Mesendoderm (in vitro differentiated cells): ENCODE measurements around the gene PSMB1.

Experiments
- DNase-seq: peaks from one replicate; pipeline ENCODE4 v3.0.0; 2013
- H2AK5ac ChIP-seq: 2 replicates; pipeline ENCODE4 v1.6.1; 2013; ENCODE audit warnings: low read length, inconsistent platforms
- H2BK120ac ChIP-seq: 2 replicates; pipeline ENCODE4 v1.6.1; 2013; ENCODE audit warnings: low read depth, mild to moderate bottlenecking, low read length, moderate library complexity, mixed read lengths
- H2BK15ac ChIP-seq: replicated peaks from 2 replicates; pipeline ENCODE4 v1.6.1; 2013; ENCODE audit warnings: low read depth, mild to moderate bottlenecking, moderate library complexity
- H2BK5ac ChIP-seq: 2 replicates; pipeline ENCODE4 v1.6.1; 2013; ENCODE audit warnings: low read length, inconsistent platforms
- H3K18ac ChIP-seq: 2 replicates; pipeline ENCODE4 v1.6.1; 2013; ENCODE audit warnings: mild to moderate bottlenecking, low read length, mixed read lengths
- H3K23ac ChIP-seq: one replicate; pipeline ENCODE4 v1.6.1; 2013; ENCODE audit warnings: low read length
- H3K27ac ChIP-seq: 2 replicates; pipeline ENCODE4 v1.5.1; 2013; ENCODE audit warnings: low read depth, mild to moderate bottlenecking, inconsistent platforms, low read length, moderate library complexity
- H3K27me3 ChIP-seq: 2 replicates; pipeline ENCODE4 v1.6.1; 2013; ENCODE audit warnings: low read length, control low read depth, mild to moderate bottlenecking, inconsistent platforms; ENCODE audit not compliant: insufficient read depth, poor library complexity
- H3K36me3 ChIP-seq: 2 replicates; pipeline ENCODE4 v1.6.1; 2013; ENCODE audit warnings: low read length, inconsistent platforms; ENCODE audit not compliant: control insufficient read depth, insufficient read depth
- H3K4ac ChIP-seq: one replicate; pipeline ENCODE4 v1.6.1; 2013; ENCODE audit warnings: low read depth, mild to moderate bottlenecking, low read length, moderate library complexity
- H3K4me1 ChIP-seq: 2 replicates; pipeline ENCODE4 v1.6.1; 2013; ENCODE audit warnings: low read depth, low read length, inconsistent platforms; ENCODE audit not compliant: control insufficient read depth
- H3K4me2 ChIP-seq: 2 replicates; pipeline ENCODE4 v1.6.1; 2013; ENCODE audit warnings: low read length
- H3K4me3 ChIP-seq: 2 replicates; pipeline ENCODE4 v1.5.1; 2013; ENCODE audit warnings: mild to moderate bottlenecking, low read length
- H3K56ac ChIP-seq: one replicate; pipeline ENCODE4 v1.6.1; 2013; ENCODE audit warnings: low read length
- H3K79me1 ChIP-seq: 2 replicates; pipeline ENCODE4 v1.6.1; 2013; ENCODE audit warnings: low read length, inconsistent platforms
- H3K79me2 ChIP-seq: 2 replicates; pipeline ENCODE4 v1.6.1; 2013; ENCODE audit warnings: mild to moderate bottlenecking, low read length; ENCODE audit not compliant: control insufficient read depth, insufficient read depth
- H3K9ac ChIP-seq: 2 replicates; pipeline ENCODE4 v1.6.1; 2013; ENCODE audit warnings: low read length, inconsistent platforms
- H4K5ac ChIP-seq: one replicate; pipeline ENCODE4 v1.6.1; 2013; ENCODE audit warnings: low read length
- H4K8ac ChIP-seq: one replicate; pipeline ENCODE4 v1.6.1; 2013; ENCODE audit warnings: low read depth, mild to moderate bottlenecking, control low read depth, low read length, moderate library complexity
- WGBS: extraction: QIAGEN DNeasy Blood & Tissue Kit; methylation state at CpG from one replicate; pipeline ENCODE4 v1.1.7; 2013; ENCODE audit warnings: low lambda C conversion rate, missing lambda C conversion rate; ENCODE audit not compliant: insufficient coverage; ENCODE audit errors: extremely low coverage; 5-methylcytosine and 5-hydroxymethylcytosine counted together

Gene PSMB1

GRCh38 chr6:170553534-170554012 lies 466 bp upstream of the PSMB1 start:
- Histone ChIP-seq H3K4ac (no peak overlapping the region), H3K79me2 (peaks cover 64% of the 10 kb centered on the region), H3K9ac (peak overlapping the region; percentile 44), H2BK120ac (no peak overlapping the region), H4K5ac (no peak overlapping the region), H2BK5ac (no peak overlapping the region), H3K79me1 (peaks cover 8% of the 10 kb centered on the region), H3K4me3 (peak overlapping the region; percentile 27), H3K36me3 (peaks cover under 1% of the 10 kb centered on the region), H3K27ac (no peak overlapping the region), H4K8ac (no peak overlapping the region), H3K23ac (no peak overlapping the region), H3K18ac (no peak overlapping the region), H2BK15ac (no peak overlapping the region), H2AK5ac (no peak overlapping the region), H3K56ac (peak overlapping the region; percentile 56), H3K27me3 (no peaks in the 10 kb centered on the region), H3K4me1 (peaks cover 5% of the 10 kb centered on the region), H3K4me2 (peak overlapping the region; percentile 48)
- DNase-seq = no peak
- WGBS = no CpG with 5 or more reads among the region's 13 CpGs

GRCh38 chr6:170545405-170545804 lies 7.7 kb downstream of the PSMB1 start:
- Histone ChIP-seq H3K27me3 (no peaks in the 10 kb centered on the region), H3K4me2 (no peak overlapping the region), H4K5ac (no peak overlapping the region), H3K18ac (no peak overlapping the region), H3K23ac (no peak overlapping the region), H2BK120ac (no peak overlapping the region), H2BK5ac (no peak overlapping the region), H2AK5ac (no peak overlapping the region), H3K4ac (no peak overlapping the region), H3K4me3 (no peak overlapping the region), H3K79me2 (peaks cover 37% of the 10 kb centered on the region), H3K79me1 (peaks cover 13% of the 10 kb centered on the region), H3K36me3 (peaks cover 10% of the 10 kb centered on the region), H3K4me1 (no peaks in the 10 kb centered on the region), H3K27ac (no peak overlapping the region), H4K8ac (no peak overlapping the region), H3K56ac (no peak overlapping the region), H2BK15ac (no peak overlapping the region), H3K9ac (no peak overlapping the region)
- WGBS = no CpG with 5 or more reads among the region's 2 CpGs
- no peak for DNase-seq

DNA sequence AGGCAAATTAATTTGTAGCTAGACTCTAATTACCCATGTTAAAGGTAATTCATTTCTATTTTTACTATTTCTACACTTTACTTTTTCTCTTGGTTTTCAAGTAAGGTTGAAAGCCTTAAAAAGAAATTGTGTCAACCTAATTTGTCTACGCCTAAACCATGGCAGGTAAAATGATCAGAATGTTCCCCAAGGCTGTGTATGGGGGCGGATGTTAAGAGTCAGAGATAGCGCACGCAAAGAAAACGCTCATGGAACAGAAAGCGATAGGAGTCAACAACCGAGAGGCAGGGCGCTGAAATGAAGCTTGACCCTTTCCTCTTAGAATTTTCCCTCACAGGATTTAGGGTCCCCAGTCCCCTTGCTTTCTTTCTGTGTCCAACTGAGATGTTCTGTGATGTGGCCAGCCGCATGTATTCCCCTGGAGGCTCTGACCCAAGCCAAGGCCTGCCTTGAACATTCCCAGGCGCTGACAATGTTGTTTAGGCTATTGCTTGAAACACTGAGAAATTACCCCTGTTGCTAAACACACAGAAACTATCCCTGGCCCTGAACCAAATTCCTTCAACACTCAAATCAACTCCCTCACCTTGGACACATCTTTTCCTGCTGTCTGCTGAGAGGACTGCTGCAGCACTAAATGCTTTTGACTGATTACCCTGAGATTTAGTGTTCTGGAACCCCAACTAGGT lies 10.9 kb downstream of the PSMB1 start:
- H2AK5ac ChIP-seq = no peak overlapping the region
- no CpG with 5 or more reads among the region's 10 CpGs for WGBS
- no peak overlapping the region for H3K23ac ChIP-seq
- no peak overlapping the region for H3K4me2 ChIP-seq
- no peak overlapping the region for H3K4ac ChIP-seq
- no peak overlapping the region for H2BK15ac ChIP-seq
- peaks cover 9% of the 10 kb centered on the region for H3K36me3 ChIP-seq
- no peak overlapping the region for H2BK5ac ChIP-seq
- H3K4me1 ChIP-seq = no peaks in the 10 kb centered on the region
- DNase-seq = no peak
- peaks cover 12% of the 10 kb centered on the region for H3K79me1 ChIP-seq
- no peak overlapping the region for H3K9ac ChIP-seq
- H3K27ac ChIP-seq = no peak overlapping the region
- H2BK120ac ChIP-seq = no peak overlapping the region
- no peak overlapping the region for H3K4me3 ChIP-seq
- H3K18ac ChIP-seq = no peak overlapping the region
- H3K56ac ChIP-seq = no peak overlapping the region
- no peak overlapping the region for H4K5ac ChIP-seq
- no peak overlapping the region for H4K8ac ChIP-seq
- peaks cover 9% of the 10 kb centered on the region for H3K79me2 ChIP-seq
- H3K27me3 ChIP-seq = no peaks in the 10 kb centered on the region

- no peak overlapping the region for H3K18ac ChIP-seq
- no peak overlapping the region for H4K8ac ChIP-seq
- peaks cover 13% of the 10 kb centered on the region for H3K36me3 ChIP-seq
- no peak overlapping the region for H2BK15ac ChIP-seq
- no peak overlapping the region for H2AK5ac ChIP-seq
- no peak overlapping the region for H3K4me2 ChIP-seq
- H3K56ac ChIP-seq = no peak overlapping the region
- WGBS = no CpG with 5 or more reads among the region's 4 CpGs
- no peak overlapping the region for H3K4me3 ChIP-seq
- no peak for DNase-seq
- H3K27ac ChIP-seq = no peak overlapping the region
- H3K79me1 ChIP-seq = peaks cover 4% of the 10 kb centered on the region
- no peak overlapping the region for H3K4ac ChIP-seq
- H3K4me1 ChIP-seq = no peaks in the 10 kb centered on the region
- H3K27me3 ChIP-seq = no peaks in the 10 kb centered on the region
- no peak overlapping the region for H4K5ac ChIP-seq
- H2BK5ac ChIP-seq = no peak overlapping the region
- H3K79me2 ChIP-seq = peaks cover 3% of the 10 kb centered on the region
- H3K23ac ChIP-seq = no peak overlapping the region
- H2BK120ac ChIP-seq = no peak overlapping the region
- no peak overlapping the region for H3K9ac ChIP-seq
These were observed 15.8 kb downstream of the PSMB1 start for GRCh38 chr6:170537329-170537728.

- Histone ChIP-seq H3K4me3 (no peak overlapping the region), H3K27ac (no peak overlapping the region)
These were observed 16.4 kb downstream of the PSMB1 start for GRCh38 chr6:170536671-170537070.

GRCh38 chr6:170535004-170535403 lies 18.1 kb downstream of the PSMB1 start:
- H3K18ac ChIP-seq = no peak overlapping the region
- H3K4ac ChIP-seq = no peak overlapping the region
- H3K79me1 ChIP-seq = peaks cover 4% of the 10 kb centered on the region
- no CpG with 5 or more reads among the region's 5 CpGs for WGBS
- H2BK15ac ChIP-seq = no peak overlapping the region
- no peak overlapping the region for H3K23ac ChIP-seq
- no peak overlapping the region for H3K56ac ChIP-seq
- H4K5ac ChIP-seq = no peak overlapping the region
- no peaks in the 10 kb centered on the region for H3K27me3 ChIP-seq
- H4K8ac ChIP-seq = no peak overlapping the region
- H2BK120ac ChIP-seq = no peak overlapping the region
- no peaks in the 10 kb centered on the region for H3K4me1 ChIP-seq
- no peak overlapping the region for H3K9ac ChIP-seq
- H2BK5ac ChIP-seq = no peak overlapping the region
- no peaks in the 10 kb centered on the region for H3K79me2 ChIP-seq
- no peak overlapping the region for H2AK5ac ChIP-seq
- no peak overlapping the region for H3K4me2 ChIP-seq
- H3K27ac ChIP-seq = no peak overlapping the region
- peaks cover 12% of the 10 kb centered on the region for H3K36me3 ChIP-seq
- H3K4me3 ChIP-seq = no peak overlapping the region
- no peak for DNase-seq

More at GRCh38 chr6:170536671-170537070, 16.4 kb downstream of the PSMB1 start:
- WGBS = no CpG with 5 or more reads among the region's 5 CpGs
- Histone ChIP-seq H3K18ac (no peak overlapping the region), H3K9ac (no peak overlapping the region), H3K23ac (no peak overlapping the region), H3K4me1 (no peaks in the 10 kb centered on the region), H3K36me3 (peaks cover 12% of the 10 kb centered on the region), H2BK5ac (no peak overlapping the region), H2BK120ac (no peak overlapping the region), H3K56ac (no peak overlapping the region), H3K79me2 (peaks cover 2% of the 10 kb centered on the region), H4K5ac (no peak overlapping the region), H3K79me1 (peaks cover 4% of the 10 kb centered on the region), H3K27me3 (no peaks in the 10 kb centered on the region), H4K8ac (no peak overlapping the region), H2BK15ac (no peak overlapping the region), H2AK5ac (no peak overlapping the region), H3K4me2 (no peak overlapping the region), H3K4ac (no peak overlapping the region)
- DNase-seq = no peak
